ENCODE measurements around the gene SLC25A21.

- TF ChIP-seq CTCF (IDR thresholded peaks at IDR 0.05) (no peak), CHD2 (IDR thresholded peaks at IDR 0.05; ENCODE audit: low read length, partially characterized antibody) (no peak), REST (IDR thresholded peaks at IDR 0.05) (no peak)
Measured at GRCh38 chr14:37091651-37092050, 80.8 kb downstream of the SLC25A21 start.
